ENCODE results near the gene FAM222B.
"Not testable (repeated sequence)": the region's sequence is repeated elsewhere in the genome, so short reads cannot be mapped to it uniquely, and the experiment has no call there.

FAM222B gene
- 11.9 to 14.2 reads per million in 2 experiments for total RNA-seq

DNA sequence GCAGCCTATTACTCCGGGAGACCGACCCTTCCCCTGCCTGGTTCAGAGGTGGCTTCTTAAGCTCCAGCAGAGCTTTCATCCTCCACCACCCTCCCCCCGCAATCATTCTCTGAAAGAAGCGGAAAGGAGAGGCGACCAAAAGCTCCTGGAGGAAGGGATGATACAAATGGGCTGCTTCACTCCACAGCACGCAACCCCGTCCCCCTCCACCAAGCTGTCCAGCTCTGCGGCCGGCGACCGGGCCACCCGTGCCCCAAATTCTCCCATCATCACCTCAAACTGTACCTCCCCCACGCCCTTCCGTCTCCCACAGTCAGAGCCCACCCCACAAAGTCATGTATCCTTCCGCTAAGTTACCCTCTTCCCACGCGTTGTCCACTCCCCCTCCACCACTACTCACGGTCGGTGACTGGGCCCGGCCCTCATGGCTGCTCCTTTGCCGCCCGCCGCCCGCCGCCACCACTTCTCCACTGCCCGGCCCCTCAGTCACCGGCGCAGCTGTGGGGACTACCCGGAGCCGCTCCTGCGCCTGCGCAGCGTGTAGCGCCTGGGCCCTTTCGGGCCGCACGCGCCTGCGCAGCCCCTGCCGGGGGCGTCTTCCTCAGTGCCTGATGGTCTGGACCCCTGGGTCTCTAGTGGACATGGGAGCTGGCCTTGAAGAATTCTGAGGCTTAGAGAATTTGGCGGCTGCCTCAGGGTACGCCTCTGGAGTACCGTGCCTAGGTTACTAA lies at the start of gene FAM222B:
FAM222B (minus strand) TSS at position 509 of the 731 bp plus-strand sequence. CDS start 76,123 bp downstream, outside the sequence.
- DNase-seq (ENCODE audit: low read depth) = peak; percentile 75

DNA sequence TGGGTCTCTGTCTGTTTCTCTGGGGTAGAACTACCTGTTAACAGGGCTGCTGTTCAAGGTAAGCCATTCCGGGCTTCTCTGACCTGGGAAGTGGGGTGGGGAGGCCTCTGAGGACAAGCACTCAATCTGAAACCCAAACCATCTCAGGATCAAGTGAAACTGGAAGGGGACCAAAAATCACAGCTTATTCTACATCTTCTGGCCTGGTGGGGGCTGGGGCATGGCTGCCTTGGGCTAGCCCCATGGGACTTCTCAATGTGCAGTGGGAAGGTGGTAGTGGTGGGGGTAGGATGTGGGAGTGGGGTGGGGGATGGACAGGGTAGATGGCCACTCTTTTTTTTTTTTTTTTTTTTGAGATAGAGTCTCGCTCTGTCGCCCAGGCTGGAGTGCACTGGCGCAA lies 49.4 kb upstream of the FAM222B start:
- no peak for DNase-seq (ENCODE audit: low read depth)

GRCh38 chr17:28891201-28891600 lies 48.6 kb upstream of the FAM222B start:
- no peak for DNase-seq (ENCODE audit: low read depth)

- no peak for DNase-seq (ENCODE audit: low read depth)
Observed at GRCh38 chr17:28889996-28890395, 47.4 kb upstream of the FAM222B start.

- DNase-seq (ENCODE audit: low read depth) = no peak
Observed at GRCh38 chr17:28888832-28889231, 46.2 kb upstream of the FAM222B start.

GRCh38 chr17:28887871-28888471 lies 45.4 kb upstream of the FAM222B start:
- no peak for DNase-seq (ENCODE audit: low read depth)

DNA sequence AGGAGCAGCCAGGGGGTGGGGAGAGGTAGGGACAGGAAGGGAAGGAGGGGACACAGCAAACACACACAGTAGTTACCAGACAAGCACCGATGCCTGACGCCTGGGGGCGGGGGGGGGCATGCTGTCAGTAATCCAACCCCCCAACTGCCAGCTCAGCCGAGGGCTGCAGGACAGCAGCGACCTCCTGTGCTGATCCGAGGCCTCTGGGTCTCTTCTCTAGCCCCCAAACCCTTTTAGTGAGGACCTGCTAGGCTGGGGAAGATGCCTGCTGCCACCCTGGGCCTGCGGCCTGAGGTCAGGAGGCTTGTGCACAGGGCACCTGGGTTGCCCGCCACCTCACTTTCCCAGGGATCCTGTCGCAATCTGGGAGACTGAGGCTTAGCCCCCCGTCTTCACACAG lies 43.4 kb upstream of the FAM222B start:
- DNase-seq (ENCODE audit: low read depth) = no peak

GRCh38 chr17:28885363-28885762 lies 42.8 kb upstream of the FAM222B start:
- no peak for DNase-seq (ENCODE audit: low read depth)

GRCh38 chr17:28883967-28884702 lies 41.5 kb upstream of the FAM222B start:
- no peak for DNase-seq (ENCODE audit: low read depth)

- no peak for DNase-seq (ENCODE audit: low read depth)
Observed at GRCh38 chr17:28882154-28882895, 39.7 kb upstream of the FAM222B start.

DNA sequence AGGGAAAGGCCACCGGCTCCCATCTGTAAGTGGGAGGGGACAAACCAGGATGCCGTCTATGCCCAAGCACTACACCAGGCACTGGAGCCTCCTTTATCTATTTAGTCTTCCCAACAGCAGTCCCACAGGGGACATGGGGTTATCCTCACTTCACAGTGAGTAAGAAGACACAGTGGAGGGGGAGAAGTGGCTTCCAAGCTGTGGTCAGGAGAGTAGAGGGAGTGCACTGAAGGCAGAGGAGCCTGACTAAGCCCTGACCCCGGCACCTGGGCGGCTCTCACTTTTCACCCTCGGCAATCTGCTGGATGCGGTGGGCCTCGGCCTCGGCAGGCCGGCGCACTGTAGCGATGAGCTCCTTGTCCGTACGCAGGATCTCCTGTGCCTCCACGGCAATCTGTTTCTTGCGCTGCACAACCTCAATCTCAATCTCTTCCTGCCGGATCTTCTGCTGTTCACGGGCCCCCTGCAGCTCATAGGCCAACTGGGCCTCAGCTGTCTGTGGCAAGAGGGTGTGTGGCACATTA lies 39.0 kb upstream of the FAM222B start:
- DNase-seq (ENCODE audit: low read depth) = no peak

DNA sequence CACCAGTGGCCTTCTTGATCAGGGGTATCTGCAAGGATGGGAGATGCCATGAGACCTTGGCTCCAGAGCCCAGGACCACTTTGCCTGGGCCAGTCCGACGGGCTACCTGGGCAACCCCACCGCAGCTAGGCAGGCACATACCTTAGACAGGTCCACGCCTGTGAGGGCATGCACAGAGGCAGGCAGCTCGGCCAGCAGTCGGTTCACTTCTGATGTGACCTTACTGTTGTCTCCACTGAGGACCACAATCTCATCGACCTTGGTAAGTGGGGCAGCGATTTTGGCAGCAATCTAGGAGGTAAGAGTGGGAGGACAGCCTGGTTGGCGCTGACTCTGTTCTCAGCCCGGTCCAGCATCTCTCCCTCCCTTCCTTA lies 38.0 kb upstream of the FAM222B start:
- no peak for DNase-seq (ENCODE audit: low read depth)

DNA sequence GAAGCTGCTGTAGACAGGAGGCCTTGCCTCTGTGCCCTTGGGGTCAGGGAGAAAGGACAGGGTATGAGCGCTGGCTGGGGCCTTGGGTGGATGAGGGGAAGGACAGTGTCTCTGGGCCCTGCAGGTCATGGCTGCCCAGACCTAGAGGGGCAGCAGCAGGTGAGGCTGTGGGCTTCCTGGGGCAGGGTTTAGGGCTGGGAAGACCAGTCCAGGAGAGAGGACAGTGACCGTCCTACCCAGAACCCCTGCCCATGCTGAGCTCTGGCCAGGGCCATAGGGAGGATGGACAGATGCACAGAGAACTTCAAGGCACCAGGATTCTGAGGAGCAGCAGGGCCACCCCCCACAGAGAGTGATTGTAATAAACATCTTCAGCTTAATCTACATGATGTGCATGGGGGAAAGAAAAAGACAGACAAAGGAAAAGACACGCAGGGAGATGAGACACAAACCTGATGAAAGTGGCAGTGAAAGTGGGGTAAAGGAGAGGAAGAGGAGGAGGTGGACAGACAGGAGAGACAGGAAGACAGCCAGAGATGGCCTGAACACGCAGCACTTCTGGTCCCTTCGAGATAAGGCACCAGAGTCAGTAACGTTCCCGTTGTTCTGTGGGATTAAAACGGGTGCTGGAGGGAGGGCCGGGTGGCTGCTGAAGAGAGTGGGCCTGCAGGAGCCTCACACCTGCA lies 37.4 kb upstream of the FAM222B start:
- no peak for DNase-seq (ENCODE audit: low read depth)

GRCh38 chr17:28878981-28879380 lies 36.4 kb upstream of the FAM222B start:
- no peak for DNase-seq (ENCODE audit: low read depth)

- DNase-seq (ENCODE audit: low read depth) = no peak
Observed at GRCh38 chr17:28878158-28878910, 35.7 kb upstream of the FAM222B start.

- not testable (repeated sequence) for DNase-seq (ENCODE audit: low read depth)
Observed at GRCh38 chr17:28877150-28877711, 34.6 kb upstream of the FAM222B start.

DNA sequence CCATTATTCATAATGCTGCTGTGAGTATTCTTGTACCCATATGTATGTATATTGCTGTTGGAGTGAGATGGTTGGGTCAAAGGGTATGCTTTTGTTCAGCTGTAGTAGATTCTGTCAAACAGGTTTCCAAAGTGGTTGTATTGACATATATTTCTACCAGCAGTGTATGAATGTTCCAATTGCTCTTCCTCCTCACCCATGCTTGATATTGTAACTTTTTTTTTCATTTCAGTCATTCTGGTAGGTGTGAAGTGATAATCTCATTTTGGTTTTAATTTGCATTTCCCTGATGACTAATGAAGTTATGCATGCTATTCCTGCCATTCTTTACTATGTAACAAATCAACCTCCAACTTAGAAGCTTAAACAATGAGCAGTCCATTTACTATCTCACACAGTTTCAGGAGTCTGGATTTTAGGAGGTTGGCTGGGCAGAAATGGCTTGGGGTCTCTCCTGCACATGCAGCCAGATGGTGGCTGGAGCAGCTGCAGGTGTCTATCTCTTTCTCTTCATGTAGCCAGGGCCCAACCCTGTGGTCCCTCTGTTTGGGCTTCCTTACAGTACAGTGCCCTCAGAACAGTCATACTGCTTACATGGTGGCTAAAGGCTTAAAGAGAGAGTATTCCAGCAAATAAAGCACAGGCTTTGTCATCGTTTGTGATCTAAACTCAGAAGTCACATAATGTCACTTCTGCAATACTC lies 33.4 kb upstream of the FAM222B start:
- DNase-seq (ENCODE audit: low read depth) = no peak

DNA sequence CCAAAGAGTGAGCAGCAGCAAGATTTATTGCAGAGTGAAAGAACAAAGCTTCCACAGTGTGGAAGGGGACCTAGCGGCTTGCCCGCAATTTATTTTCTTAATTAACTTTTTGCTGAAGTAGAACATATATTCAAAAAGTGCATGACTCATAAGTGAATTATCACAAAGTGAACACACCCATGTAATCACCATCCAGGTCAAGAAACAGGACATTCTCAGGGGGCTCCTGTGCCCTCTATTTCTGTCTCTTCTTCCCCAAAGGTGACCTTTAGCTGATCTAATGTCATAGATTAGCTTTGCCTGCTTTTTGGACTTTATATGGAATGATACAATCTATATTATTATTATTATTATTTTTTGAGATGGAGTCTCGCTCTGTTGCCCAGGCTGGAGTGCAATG lies 32.2 kb upstream of the FAM222B start:
- no peak for DNase-seq (ENCODE audit: low read depth)

- DNase-seq (ENCODE audit: low read depth) = no peak
Observed at GRCh38 chr17:28873839-28874238, 31.2 kb upstream of the FAM222B start.

Measured in T follicular helper cell (primary cell).